Esophagus (tissue), 2 donors: ENCODE data around the gene TRIM49D1. TPM values are rescaled to one million over a fixed set of nuclear protein-coding genes. Genes with fewer than 3 reads are reported as not detected.
"Not testable (repeated sequence)": the region's sequence is repeated elsewhere in the genome, so short reads cannot be mapped to it uniquely, and the experiment has no call there.

ENCODE experiments used
- H3K27ac ChIP-seq, 2 donors: one replicate each; pipeline ENCODE4 v1.5.1; 2013; ENCODE audit warnings: low read depth in 2 of 2, mild to moderate bottlenecking in 2 of 2, inconsistent platforms in 1 of 2, low read length in 1 of 2, moderate library complexity in 1 of 2
- H3K27me3 ChIP-seq, 2 donors: one replicate each; pipeline ENCODE4 v1.6.1; 2013; ENCODE audit warnings: low read length in 2 of 2, control low read depth in 1 of 2, mild to moderate bottlenecking in 1 of 2; ENCODE audit not compliant: insufficient read depth in 2 of 2, control insufficient read depth in 1 of 2
- H3K36me3 ChIP-seq, 2 donors: one replicate each; pipeline ENCODE4 v1.6.1; 2013; ENCODE audit warnings: low read length in 1 of 2; ENCODE audit not compliant: control insufficient read depth in 2 of 2, insufficient read depth in 2 of 2
- H3K4me1 ChIP-seq, 2 donors: one replicate each; pipeline ENCODE4 v1.6.1; 2013; ENCODE audit warnings: low read length in 1 of 2; ENCODE audit not compliant: control insufficient read depth in 2 of 2, insufficient read depth in 2 of 2
- H3K4me3 ChIP-seq, 2 donors: one replicate each; pipeline ENCODE4 v1.5.1; 2013; ENCODE audit warnings: low read length in 2 of 2, mild to moderate bottlenecking in 2 of 2, low read depth in 1 of 2, moderate library complexity in 1 of 2
- H3K9me3 ChIP-seq, 2 donors: one replicate each; pipeline ENCODE4 v1.6.1; 2013; ENCODE audit warnings: mild to moderate bottlenecking in 2 of 2, low read depth in 1 of 2, low read length in 1 of 2, moderate library complexity in 1 of 2; ENCODE audit not compliant: control insufficient read depth in 2 of 2, insufficient read depth in 1 of 2
- WGBS, 2 donors: extraction: QIAGEN DNeasy Blood & Tissue Kit; methylation state at CpG; one replicate each; pipeline ENCODE4 v1.1.7; 2013; 5-methylcytosine and 5-hydroxymethylcytosine counted together
- polyA plus RNA-seq, 2 donors: library from polyadenylated mRNA; stranded (reverse); fragments of 200-250 nt; gene quantifications; one replicate each; pipeline ENCODE4 v1.2.3, GENCODE V29; 2013
- donor health status: healthy with polysubstance abuse.
- donor health status: Bipolar disorder and iron deficiency.

The TRIM49D1 gene, protein sequence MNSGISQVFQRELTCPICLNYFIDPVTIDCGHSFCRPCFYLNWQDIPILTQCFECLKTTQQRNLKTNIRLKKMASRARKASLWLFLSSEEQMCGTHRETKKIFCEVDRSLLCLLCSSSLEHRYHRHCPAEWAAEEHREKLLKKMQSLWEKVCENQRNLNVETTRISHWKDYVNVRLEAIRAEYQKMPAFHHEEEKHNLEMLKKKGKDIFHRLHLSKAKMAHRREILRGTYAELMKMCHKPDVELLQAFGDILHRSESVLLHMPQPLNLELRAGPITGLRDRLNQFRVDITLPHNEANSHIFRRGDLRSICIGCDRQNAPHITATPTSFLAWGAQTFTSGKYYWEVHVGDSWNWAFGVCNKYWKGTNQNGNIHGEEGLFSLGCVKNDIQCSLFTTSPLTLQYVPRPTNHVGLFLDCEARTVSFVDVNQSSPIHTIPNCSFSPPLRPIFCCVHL
- polyA plus RNA-seq: not detected

DNA sequence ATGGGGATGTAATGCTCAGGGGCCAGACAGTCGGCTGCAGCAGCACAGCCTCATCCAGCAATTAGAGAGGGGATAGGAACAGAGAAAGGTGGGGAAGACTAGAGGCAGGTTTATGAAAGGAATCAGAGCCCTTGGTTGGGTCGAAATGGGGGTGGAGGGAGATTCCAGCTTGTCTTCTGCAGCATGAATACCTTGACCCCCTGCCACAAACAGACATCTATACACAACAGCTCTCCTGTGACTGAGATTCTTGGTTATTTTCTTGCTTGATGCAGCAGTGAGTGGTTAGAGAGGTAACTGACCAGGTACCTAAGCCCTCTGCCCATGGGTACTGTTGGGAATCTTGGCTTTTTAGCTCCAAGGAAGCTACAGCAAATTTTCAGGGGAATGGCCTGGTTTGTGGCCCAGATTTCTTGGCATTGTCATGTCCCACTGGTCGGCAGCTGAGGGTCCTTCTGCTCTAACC, at the start of gene TRIM49D1:
Gene TRIM49D1 (minus strand): TSS at position 51 of the 466 bp plus-strand sequence. CDS start 4,535 bp downstream, outside the sequence.
- H3K27me3 ChIP-seq: no peaks in the 10 kb centered on the region
- H3K36me3 ChIP-seq: no peaks in the 10 kb centered on the region
- no peaks in the 10 kb centered on the region for H3K9me3 ChIP-seq
- H3K4me3 ChIP-seq: no peak within 1 kb of the TSS
- no peak within 1 kb of the TSS for H3K27ac ChIP-seq
- H3K4me1 ChIP-seq: no peaks in the 10 kb centered on the region
- WGBS, 2 donors: 37 to 53% methylated on average over 3 of the region's 3 CpGs

DNA sequence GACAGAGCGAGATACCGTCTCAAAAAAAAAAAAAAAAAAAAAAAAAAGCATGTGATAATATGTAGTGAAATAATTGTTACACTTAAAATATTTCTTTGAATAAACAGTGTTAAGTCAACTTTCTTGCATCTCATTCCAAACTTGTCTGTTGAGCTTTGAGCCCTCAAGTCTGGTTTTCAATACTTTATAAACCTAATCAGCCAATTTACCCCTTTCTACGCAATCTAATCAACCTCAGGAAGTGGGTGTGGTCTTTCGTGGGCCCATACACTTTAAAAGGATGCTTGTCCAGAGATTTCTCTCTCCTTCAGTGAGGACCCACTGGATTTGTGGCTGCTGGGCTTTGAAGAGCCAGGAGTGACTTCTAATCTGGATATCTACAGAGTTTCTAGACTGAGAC, 43.7 kb upstream of the TRIM49D1 start, which contains the start of gene TRIM64:
Gene TRIM64 (plus strand): TSS at position 301 of the 400 bp plus-strand sequence. CDS start 2,467 bp downstream, outside the sequence.
- WGBS, 2 donors: no CpG with 5 or more reads among the region's 4 CpGs
- not testable (repeated sequence) for H3K27me3 ChIP-seq, H3K27ac ChIP-seq, H3K9me3 ChIP-seq, H3K4me1 ChIP-seq, H3K36me3 ChIP-seq, H3K4me3 ChIP-seq

DNA sequence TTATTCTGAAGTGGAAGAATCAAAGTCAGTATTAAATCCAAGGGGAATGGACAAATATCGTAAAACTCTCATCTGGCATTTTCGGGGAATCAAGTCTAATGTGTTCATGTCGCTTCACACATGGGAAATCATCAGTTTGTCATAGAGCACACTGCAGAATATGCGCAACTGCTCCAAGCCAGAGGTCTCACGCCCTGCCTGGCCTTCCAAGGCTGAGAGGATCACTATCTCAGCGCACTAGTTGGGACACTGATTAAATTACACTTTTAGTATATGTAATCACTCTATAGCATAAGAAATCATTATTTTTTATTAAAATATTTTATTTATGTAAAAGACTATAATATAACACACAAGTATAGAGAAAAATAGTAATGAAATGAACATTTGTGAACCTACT, 38.8 kb upstream of the TRIM49D1 start:
- H3K4me3 ChIP-seq, H3K36me3 ChIP-seq, H3K27ac ChIP-seq, H3K9me3 ChIP-seq, H3K4me1 ChIP-seq, H3K27me3 ChIP-seq: not testable (repeated sequence)
- WGBS, 2 donors: 88 to 93% methylated on average over 3 to 4 of the region's 6 CpGs

DNA sequence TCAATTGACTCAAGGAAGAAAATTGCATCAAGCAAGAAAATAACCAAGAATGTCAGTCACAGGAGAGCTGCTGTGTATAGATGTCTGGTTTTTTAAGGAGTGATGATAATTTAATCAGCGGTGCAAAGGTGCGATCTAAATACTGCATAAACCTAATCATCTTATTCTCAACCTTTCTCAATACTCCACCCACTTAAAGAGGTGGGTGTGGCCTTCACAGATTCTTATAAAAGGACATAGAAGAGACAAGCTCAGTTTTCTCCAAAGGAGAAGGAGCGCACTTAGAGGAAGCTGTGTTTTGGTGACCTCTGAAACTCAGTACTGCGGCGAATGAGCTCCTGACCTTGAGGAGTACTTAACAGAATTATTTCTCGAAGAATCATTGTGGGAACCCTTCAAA, 1.7 kb upstream of the TRIM49D1 start, which contains the start of gene TRIM49D2:
Gene TRIM49D2 (plus strand): TSS at position 301 of the 400 bp plus-strand sequence. CDS start 2,698 bp downstream, outside the sequence.
- not testable (repeated sequence) for H3K27ac ChIP-seq, H3K36me3 ChIP-seq, H3K4me1 ChIP-seq, H3K9me3 ChIP-seq, H3K4me3 ChIP-seq, H3K27me3 ChIP-seq
- 91 to 94% methylated on average over 2 of the region's 6 CpGs for WGBS, 2 donors

DNA sequence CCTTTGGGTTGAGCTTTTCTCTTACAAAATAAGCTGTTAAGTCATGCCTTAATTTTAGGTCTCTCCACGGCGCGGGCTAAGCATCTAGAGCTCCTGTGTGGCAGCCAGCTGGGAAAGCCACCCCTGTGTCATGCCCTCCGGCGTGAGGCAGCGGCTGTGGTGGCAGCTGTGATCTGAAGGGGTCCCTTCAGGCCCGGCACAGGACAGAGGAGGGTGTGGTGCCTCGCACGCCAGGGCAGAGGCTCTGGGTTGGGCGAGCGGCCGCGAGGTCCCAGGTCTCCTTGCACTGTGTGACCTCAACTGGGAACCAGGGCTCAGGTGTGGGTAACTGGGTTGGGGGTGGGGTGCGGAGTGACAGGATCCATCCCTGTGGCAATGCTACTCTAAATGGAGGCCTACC, 21.2 kb downstream of the TRIM49D1 start:
- H3K4me3 ChIP-seq, H3K36me3 ChIP-seq, H3K9me3 ChIP-seq, H3K4me1 ChIP-seq, H3K27ac ChIP-seq, H3K27me3 ChIP-seq: not testable (repeated sequence)
- 91 to 92% methylated on average over 6 to 10 of the region's 14 CpGs for WGBS, 2 donors

DNA sequence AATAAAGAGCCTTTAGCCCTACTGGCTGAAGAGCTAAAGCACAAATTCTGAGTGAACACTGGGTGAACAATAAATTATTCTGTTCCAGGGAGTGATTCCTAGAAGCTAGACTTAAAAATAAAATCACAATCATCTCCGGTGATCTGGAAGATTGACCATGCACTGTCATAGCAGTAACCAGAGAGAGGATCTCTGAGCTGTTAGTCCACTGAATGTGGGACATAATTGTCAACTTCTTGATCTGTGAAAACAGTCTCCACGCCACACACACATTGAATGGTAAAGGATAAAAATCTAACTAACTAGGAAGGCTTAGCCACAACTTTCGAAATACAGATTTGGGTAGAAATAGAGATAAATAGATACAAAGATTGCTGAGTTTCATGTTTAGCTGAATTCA, 28.8 kb downstream of the TRIM49D1 start:
- not testable (repeated sequence) for H3K36me3 ChIP-seq, H3K4me1 ChIP-seq, H3K27me3 ChIP-seq, H3K4me3 ChIP-seq, H3K27ac ChIP-seq, H3K9me3 ChIP-seq
- 79 to 87% methylated on average over 2 of the region's 3 CpGs for WGBS, 2 donors

DNA sequence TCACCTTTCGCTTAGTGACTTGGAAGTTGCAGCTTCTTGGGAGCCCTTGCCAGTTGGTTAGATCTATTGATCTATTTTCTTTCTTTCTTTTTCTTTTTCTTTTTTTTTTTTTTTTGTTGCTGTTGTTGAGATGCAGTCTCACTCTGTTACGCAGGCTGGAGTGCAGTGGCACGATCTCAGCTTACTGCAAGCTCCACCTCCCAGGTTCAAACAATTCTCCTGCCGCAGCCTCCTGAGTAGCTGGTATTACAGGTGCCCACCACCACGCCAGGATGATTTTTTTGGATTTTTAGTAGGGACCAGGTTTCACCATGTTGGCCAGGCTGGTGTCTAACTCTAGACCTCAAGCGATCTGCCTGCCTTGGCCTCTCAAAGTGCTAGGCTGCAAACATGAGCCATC, 44.5 kb downstream of the TRIM49D1 start:
- H3K27ac ChIP-seq, H3K36me3 ChIP-seq, H3K4me3 ChIP-seq, H3K9me3 ChIP-seq, H3K4me1 ChIP-seq, H3K27me3 ChIP-seq: not testable (repeated sequence)
- 90% methylated on average over 5 to 6 of the region's 6 CpGs for WGBS, 2 donors

DNA sequence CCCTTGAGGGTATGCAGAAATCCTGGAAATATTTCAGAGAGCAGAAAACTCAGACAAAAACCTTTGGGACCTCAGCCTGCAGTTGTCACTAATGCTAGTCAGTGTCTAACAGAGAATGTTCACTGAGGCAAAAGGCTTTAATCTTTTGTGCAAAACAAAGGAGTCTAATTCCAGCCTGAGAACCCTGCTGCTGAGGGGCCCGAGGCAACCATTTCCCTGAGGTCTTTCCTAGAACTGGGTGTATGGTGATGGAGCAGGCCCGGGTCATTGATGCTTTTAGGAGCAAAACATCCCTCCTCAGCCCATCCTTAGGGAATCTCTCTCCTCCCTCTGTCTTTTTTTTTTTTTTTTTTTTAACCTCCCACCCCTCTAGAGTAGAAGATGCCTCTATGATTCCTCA, 49.5 kb downstream of the TRIM49D1 start:
- not testable (repeated sequence) for H3K27ac ChIP-seq, H3K9me3 ChIP-seq, H3K4me1 ChIP-seq, H3K27me3 ChIP-seq, H3K36me3 ChIP-seq, H3K4me3 ChIP-seq
- WGBS, 2 donors: 67 to 72% methylated on average over 2 of the region's 2 CpGs

DNA sequence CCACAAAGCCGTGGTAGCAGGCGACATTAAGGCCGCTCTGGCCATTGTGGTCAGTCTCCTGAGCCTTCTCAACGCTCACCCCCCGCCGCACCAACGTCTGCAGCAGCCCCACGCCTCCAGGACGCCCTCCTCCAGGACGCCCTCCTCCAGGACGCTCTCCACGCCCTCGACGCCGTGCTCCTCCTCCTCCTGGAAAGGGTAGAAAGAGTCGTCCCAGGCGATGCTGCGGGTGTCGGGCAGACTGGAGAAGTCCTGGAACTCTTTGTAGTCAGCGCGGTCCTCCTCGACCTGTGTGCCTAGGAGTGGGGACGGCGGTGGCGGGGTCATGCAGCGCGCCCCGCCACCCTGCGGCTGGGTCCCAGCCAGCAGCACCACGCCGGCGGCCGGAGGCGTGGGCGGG, 56.8 kb downstream of the TRIM49D1 start:
- not testable (repeated sequence) for H3K27ac ChIP-seq, H3K4me1 ChIP-seq, H3K27me3 ChIP-seq, H3K9me3 ChIP-seq, H3K4me3 ChIP-seq, H3K36me3 ChIP-seq
- WGBS, 2 donors: 19 to 35% methylated on average over 8 to 11 of the region's 35 CpGs
